ENCODE measurements around the gene SUGCT. TPM values are rescaled to one million over a fixed set of nuclear protein-coding genes. Genes with fewer than 3 reads are reported as not detected.

SUGCT gene
- total and polyA plus RNA-seq, 2 of the 8 experiments (the other 6 are each of a cell fraction or from before 2014, with no cell fraction given) = 2.8 to 5.4 TPM

GRCh38 chr7:40356871-40357709, 222.3 kb downstream of the SUGCT start (continued):
- TF ChIP-seq CHD7 (IDR thresholded peaks at IDR 0.05; ENCODE audit: insufficient replicate concordance, low read length) = no peak
- no peak for TF ChIP-seq SRF (IDR thresholded peaks at IDR 0.05; ENCODE audit: low read depth, low read length)
- no peak for TF ChIP-seq CBX8 (IDR thresholded peaks at IDR 0.05; ENCODE audit: borderline replicate concordance, low read depth, low read length)
- no peak for TF ChIP-seq MAFK (IDR thresholded peaks at IDR 0.05; ENCODE audit: low read depth, low read length)
- no peak for TF ChIP-seq SP2 (IDR thresholded peaks at IDR 0.05; ENCODE audit: low read length)
- no peak for TF ChIP-seq KDM4A (IDR thresholded peaks at IDR 0.05; ENCODE audit: low read depth, low read length, severe bottlenecking)
- no peak for TF ChIP-seq POU5F1 (IDR thresholded peaks at IDR 0.05; ENCODE audit: low read depth, low read length)
- no peak for TF ChIP-seq SUZ12 (IDR thresholded peaks at IDR 0.05; ENCODE audit: low read length)
- TF ChIP-seq RXRA (IDR thresholded peaks at IDR 0.05; ENCODE audit: insufficient read depth, low read depth, low read length) = no peak
- no peak for TF ChIP-seq SAP30 (IDR thresholded peaks at IDR 0.05; ENCODE audit: insufficient read depth, insufficient replicate concordance, low read length)
